ENCODE measurements around the gene TBC1D9B. TPM values are rescaled to one million over a fixed set of nuclear protein-coding genes. Genes with fewer than 3 reads are reported as not detected.

The TBC1D9B gene
- total and polyA plus RNA-seq, 9 of the 15 experiments (the other 6 are each of a cell fraction or from before 2014, with no cell fraction given): 2.9 to 59.1 (median 33.5) TPM

GRCh38 chr5:179906795-179907555 lies 722 bp downstream of the TBC1D9B start (continued):
- no peak for TF ChIP-seq PURB (CRISPR knock-in tag; IDR thresholded peaks at IDR 0.05; ENCODE audit: low read depth)
- TF ChIP-seq MXI1 (IDR thresholded peaks at IDR 0.05; ENCODE audit: low read depth, low read length): no peak
- peak; percentile 20 for TF ChIP-seq KDM5B (IDR thresholded peaks at IDR 0.05; ENCODE audit: insufficient replicate concordance, low read depth, low read length)
- no peak for TF ChIP-seq ZNF316 (IDR thresholded peaks at IDR 0.05)
- 0 out of 2 replicates have a peak, but pooled peaks have one; percentile 50 for TF ChIP-seq NR1H2 (CRISPR knock-in tag; IDR thresholded peaks at IDR 0.05)
- peak; percentile 31; the same call in 1 of the 2 replicates for TF ChIP-seq SP1 (CRISPR knock-in tag; IDR thresholded peaks at IDR 0.05)
- TF ChIP-seq ZNF740 (CRISPR knock-in tag; IDR thresholded peaks at IDR 0.05): peak; percentile 83
- TF ChIP-seq ZNF740 (tag; IDR thresholded peaks at IDR 0.05): no peak

GRCh38 chr5:179906294-179906794 lies 1.4 kb downstream of the TBC1D9B start:
- intact Hi-C loops (cut with micrococcal nuclease): loop anchor here (5.0 kb wide), 1 partner anchor 99 kb away; the partner anchor contains the start of gene MGAT4B
- BruUV-seq (replicated peaks): no TSS peak
- Histone ChIP-seq H3K9me3 (replicated peaks; ENCODE audit: control insufficient read depth, insufficient read depth, low read depth, low read length) (no peaks in the 10 kb centered on the region), H3K36me3 (ENCODE audit: control insufficient read depth, insufficient read depth, low read length) (peaks cover 43% of the 10 kb centered on the region; the same call in 2 of the 3 replicates), H3K79me2 (ENCODE audit: control insufficient read depth, insufficient read depth, low read length) (peaks cover 25% of the 10 kb centered on the region), H3K4me2 (ENCODE audit: insufficient read depth, low read length) (peak overlapping the region; percentile 77), H3K27ac (ENCODE audit: extremely low read depth, low read depth, low read length) (no peak overlapping the region), H3K9me1 (ENCODE audit: control insufficient read depth, insufficient read depth, low read length) (no peaks in the 10 kb centered on the region), H2AFZ (ENCODE audit: low read depth, low read length) (no peak overlapping the region), H3K27me3 (ENCODE audit: control insufficient read depth in 2 of 2, insufficient read depth in 2 of 2, low read length in 2 of 2) (no peaks in the 10 kb centered on the region), H3K9ac (ENCODE audit: insufficient read depth in 1 of 2, low read depth in 2 of 2, low read length in 2 of 2) (peak overlapping the region; percentile 69 to 95; a peak in 3 of 4 replicates), H3K4me1 (replicated peaks in 1 of 2; ENCODE audit: control insufficient read depth in 2 of 2, insufficient read depth in 2 of 2, low read length in 2 of 2) (peaks cover 6 to 40% of the 10 kb centered on the region in 2 experiments; a peak in 4 of 5 replicates), H3K4me3 (peak overlapping the region; percentile 61), H4K20me1 (replicated peaks; ENCODE audit: control insufficient read depth, insufficient read depth, low read length) (no peaks in the 10 kb centered on the region)
- ATAC-seq (no peak), FAIRE-seq (no peak), DNase-seq (ENCODE audit: extremely low read depth in 1 of 4, low spot score in 3 of 4) (no peak)
- ChIA-PET POLR2A (interaction anchor here (0.6 to 1.3 kb wide), 6 partner anchors 19 to 1374 kb away, joined by 3 to 4 read pairs (median 3); no protein-coding TSS in a partner anchor), CTCF (ENCODE audit: low intra/inter-chr PET ratio) (no interaction called here)
- in situ Hi-C loops (cut with MboI): no loop called here
- 91% methylated on average over 21 of the region's 24 CpGs for WGBS (ENCODE audit: insufficient coverage, low coverage, missing lambda C conversion rate)
- TF ChIP-seq ZBTB49 (CRISPR knock-in tag; IDR thresholded peaks at IDR 0.05; ENCODE audit: borderline replicate concordance) (no peak), ZBTB33 (CRISPR knock-in tag; IDR thresholded peaks at IDR 0.05) (peak; percentile 79; the same call in 1 of the 2 replicates), TFAP4 (CRISPR knock-in tag; IDR thresholded peaks at IDR 0.05; ENCODE audit: borderline replicate concordance) (peak; percentile 65; the same call in 1 of the 2 replicates), PYGO2 (tag; IDR thresholded peaks at IDR 0.05) (no peak)

All from K562 (cell line).